DOHH2 (cell line): Measurements from ENCODE around the gene ART4.

Experiments used
- EZH2phosphoT487 ChIP-seq: fragments of 200-600 bp; sonication (generic); IDR thresholded peaks from 2 replicates; pipeline ENCODE4 v1.6.1; 2017; ENCODE audit warnings: borderline replicate concordance, mild to moderate bottlenecking, antibody characterized with exemption, low read length, moderate library complexity, mixed read lengths
- TF ChIP-seq, protein P1 (sequence below): fragments of 200-600 bp; sonication (generic); IDR thresholded peaks from one replicate; pipeline ENCODE4 v1.5.1; 2014; ENCODE audit warnings: antibody characterized with exemption, mild to moderate bottlenecking, low read depth, low read length; ENCODE audit not compliant: poor library complexity, severe bottlenecking

DNA sequence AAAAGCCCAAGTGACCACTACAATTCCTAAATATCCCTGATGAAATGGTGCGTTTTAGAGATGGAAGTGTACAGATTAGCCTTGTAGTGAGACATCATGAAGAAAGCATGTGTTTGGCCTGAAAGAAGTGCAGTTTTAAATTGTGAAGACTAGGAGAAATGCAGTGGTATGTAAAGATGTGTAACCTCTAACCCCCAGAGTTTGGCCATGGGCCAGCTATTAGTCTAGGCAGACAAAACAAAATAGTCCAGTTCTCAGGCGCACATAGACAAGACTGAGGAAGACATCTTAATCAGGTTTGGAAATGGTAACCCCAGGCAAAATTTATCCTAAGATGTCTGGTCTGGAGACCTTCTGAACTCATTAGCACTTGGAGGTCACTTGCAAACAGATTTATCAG is 63.5 kb downstream of the ART4 start:
- TF ChIP-seq, protein P1, sequence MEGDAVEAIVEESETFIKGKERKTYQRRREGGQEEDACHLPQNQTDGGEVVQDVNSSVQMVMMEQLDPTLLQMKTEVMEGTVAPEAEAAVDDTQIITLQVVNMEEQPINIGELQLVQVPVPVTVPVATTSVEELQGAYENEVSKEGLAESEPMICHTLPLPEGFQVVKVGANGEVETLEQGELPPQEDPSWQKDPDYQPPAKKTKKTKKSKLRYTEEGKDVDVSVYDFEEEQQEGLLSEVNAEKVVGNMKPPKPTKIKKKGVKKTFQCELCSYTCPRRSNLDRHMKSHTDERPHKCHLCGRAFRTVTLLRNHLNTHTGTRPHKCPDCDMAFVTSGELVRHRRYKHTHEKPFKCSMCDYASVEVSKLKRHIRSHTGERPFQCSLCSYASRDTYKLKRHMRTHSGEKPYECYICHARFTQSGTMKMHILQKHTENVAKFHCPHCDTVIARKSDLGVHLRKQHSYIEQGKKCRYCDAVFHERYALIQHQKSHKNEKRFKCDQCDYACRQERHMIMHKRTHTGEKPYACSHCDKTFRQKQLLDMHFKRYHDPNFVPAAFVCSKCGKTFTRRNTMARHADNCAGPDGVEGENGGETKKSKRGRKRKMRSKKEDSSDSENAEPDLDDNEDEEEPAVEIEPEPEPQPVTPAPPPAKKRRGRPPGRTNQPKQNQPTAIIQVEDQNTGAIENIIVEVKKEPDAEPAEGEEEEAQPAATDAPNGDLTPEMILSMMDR, result no peak
- no peak for TF ChIP-seq EZH2phosphoT487
